Measurements from ENCODE around the gene ANKH. TPM values are rescaled to one million over a fixed set of nuclear protein-coding genes. Genes with fewer than 3 reads are reported as not detected.
A peak's percentile ranks its signal among the peaks of the same experiment; 100 is the strongest.

Gene ANKH
- total and polyA plus RNA-seq, 4 donors = 10.8 to 46.7 (median 17.2) TPM

DNA sequence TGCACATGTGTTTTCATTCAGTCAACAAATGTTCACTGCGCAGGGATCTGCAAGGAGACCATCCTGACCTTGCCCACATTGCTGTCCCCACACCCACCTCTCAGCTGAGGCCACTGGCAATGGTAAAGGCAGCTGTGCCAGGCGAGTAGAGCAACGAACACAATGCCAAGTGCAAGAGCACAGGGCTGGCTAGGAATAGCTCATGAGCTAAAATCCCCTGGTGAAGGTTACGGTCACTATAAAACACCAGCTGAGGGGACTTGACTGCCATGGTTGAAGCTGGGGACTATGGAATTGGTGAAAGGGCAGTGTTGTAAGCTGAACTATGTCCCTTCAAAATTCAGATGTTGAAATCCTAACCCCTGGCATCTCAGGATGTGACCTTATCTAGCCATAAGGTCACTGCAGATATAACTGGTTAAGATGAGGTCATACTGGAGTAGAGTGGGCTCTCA, 111.0 kb downstream of the ANKH start:
- peaks cover 0 to 14% (median 0%) of the 10 kb centered on the region in 5 donors for H3K4me1 ChIP-seq (ENCODE audit: control insufficient read depth in 5 of 5, insufficient read depth in 5 of 5, low read length in 5 of 5)
- 89 to 93% methylated on average over 4 of the region's 4 CpGs for WGBS, 2 donors
- H3K36me3 ChIP-seq (ENCODE audit: control insufficient read depth in 4 of 4, insufficient read depth in 4 of 4, low read length in 4 of 4) = peaks cover 0 to 11% (median 0%) of the 10 kb centered on the region in 4 donors
- H3K9ac ChIP-seq (ENCODE audit: insufficient read depth in 1 of 2, low read length in 2 of 2) = no peak overlapping the region
- H3K9me3 ChIP-seq (ENCODE audit: control insufficient read depth in 4 of 4, insufficient read depth in 3 of 4, low read length in 3 of 4) = no peaks in the 10 kb centered on the region
- TF ChIP-seq, protein P1, sequence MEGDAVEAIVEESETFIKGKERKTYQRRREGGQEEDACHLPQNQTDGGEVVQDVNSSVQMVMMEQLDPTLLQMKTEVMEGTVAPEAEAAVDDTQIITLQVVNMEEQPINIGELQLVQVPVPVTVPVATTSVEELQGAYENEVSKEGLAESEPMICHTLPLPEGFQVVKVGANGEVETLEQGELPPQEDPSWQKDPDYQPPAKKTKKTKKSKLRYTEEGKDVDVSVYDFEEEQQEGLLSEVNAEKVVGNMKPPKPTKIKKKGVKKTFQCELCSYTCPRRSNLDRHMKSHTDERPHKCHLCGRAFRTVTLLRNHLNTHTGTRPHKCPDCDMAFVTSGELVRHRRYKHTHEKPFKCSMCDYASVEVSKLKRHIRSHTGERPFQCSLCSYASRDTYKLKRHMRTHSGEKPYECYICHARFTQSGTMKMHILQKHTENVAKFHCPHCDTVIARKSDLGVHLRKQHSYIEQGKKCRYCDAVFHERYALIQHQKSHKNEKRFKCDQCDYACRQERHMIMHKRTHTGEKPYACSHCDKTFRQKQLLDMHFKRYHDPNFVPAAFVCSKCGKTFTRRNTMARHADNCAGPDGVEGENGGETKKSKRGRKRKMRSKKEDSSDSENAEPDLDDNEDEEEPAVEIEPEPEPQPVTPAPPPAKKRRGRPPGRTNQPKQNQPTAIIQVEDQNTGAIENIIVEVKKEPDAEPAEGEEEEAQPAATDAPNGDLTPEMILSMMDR (IDR thresholded peaks at IDR 0.05; ENCODE audit: control extremely low read depth, extremely low read depth) = no peak
- ATAC-seq (ENCODE audit: insufficient read depth, low FRiP score) = no peak
- no peaks in the 10 kb centered on the region for H3K27me3 ChIP-seq (ENCODE audit: control insufficient read depth in 3 of 3, insufficient read depth in 3 of 3, low read length in 2 of 3)
- no peak for DNase-seq
- H3K4me3 ChIP-seq = no peak overlapping the region
- H3K27ac ChIP-seq (ENCODE audit: low read depth in 1 of 2, low read length in 1 of 2) = peak overlapping the region in 1 of 2 donors; percentile 71

DNA sequence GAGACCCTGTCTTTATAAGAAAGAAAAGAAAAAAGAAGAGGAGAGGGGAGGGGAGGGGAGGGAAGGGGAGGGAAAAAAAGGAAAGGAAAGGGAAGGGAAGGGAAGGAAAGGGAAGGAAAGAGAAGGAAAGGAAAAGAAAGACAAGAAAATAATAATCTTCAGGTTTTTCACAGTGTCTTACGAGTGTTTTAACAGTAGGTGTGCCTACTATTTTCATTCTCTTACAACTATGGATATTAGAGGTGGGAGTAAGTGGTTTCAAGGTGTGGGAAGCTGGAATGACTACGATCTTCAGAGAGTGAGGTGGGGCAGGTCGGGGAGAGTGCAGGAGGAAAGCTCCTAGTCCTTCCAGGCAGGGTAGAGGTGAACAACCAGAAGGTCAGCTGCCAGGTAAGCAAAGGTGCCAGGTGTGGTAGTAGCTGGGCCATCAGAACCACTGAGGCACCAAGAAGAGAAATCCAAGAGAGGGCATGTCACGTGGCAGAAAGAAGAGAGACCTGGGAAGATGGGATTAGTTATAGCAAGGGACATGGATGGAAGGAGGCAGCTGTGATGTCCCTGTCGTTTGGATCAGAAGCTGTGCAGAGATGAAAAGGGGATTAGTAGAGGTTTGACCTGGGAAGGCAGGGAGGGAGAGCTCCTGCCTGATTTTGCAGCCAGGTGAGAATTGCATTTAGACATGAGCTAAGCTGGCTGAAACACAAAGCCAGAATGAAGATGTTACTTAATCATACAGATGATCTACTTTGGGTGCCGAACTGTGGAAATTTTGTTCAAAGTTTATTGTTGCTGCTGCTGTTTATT, 111.6 kb downstream of the ANKH start:
- H3K9me3 ChIP-seq (ENCODE audit: control insufficient read depth in 4 of 4, insufficient read depth in 3 of 4, low read length in 3 of 4) = no peaks in the 10 kb centered on the region
- peak overlapping the region in 1 of 2 donors; percentile 71 for H3K27ac ChIP-seq (ENCODE audit: low read depth in 1 of 2, low read length in 1 of 2)
- no peaks in the 10 kb centered on the region for H3K27me3 ChIP-seq (ENCODE audit: control insufficient read depth in 3 of 3, insufficient read depth in 3 of 3, low read length in 2 of 3)
- 83 to 87% methylated on average over 6 of the region's 6 CpGs for WGBS, 2 donors
- H3K4me3 ChIP-seq = no peak overlapping the region
- peaks cover 0 to 14% (median 0%) of the 10 kb centered on the region in 5 donors for H3K4me1 ChIP-seq (ENCODE audit: control insufficient read depth in 5 of 5, insufficient read depth in 5 of 5, low read length in 5 of 5)
- DNase-seq (no peak), ATAC-seq (ENCODE audit: insufficient read depth, low FRiP score) (no peak)
- peaks cover 0 to 13% (median 0%) of the 10 kb centered on the region in 4 donors for H3K36me3 ChIP-seq (ENCODE audit: control insufficient read depth in 4 of 4, insufficient read depth in 4 of 4, low read length in 4 of 4)
- no peak overlapping the region for H3K9ac ChIP-seq (ENCODE audit: insufficient read depth in 1 of 2, low read length in 2 of 2)
- TF ChIP-seq, protein P1 (IDR thresholded peaks at IDR 0.05; ENCODE audit: control extremely low read depth, extremely low read depth) = no peak

DNA sequence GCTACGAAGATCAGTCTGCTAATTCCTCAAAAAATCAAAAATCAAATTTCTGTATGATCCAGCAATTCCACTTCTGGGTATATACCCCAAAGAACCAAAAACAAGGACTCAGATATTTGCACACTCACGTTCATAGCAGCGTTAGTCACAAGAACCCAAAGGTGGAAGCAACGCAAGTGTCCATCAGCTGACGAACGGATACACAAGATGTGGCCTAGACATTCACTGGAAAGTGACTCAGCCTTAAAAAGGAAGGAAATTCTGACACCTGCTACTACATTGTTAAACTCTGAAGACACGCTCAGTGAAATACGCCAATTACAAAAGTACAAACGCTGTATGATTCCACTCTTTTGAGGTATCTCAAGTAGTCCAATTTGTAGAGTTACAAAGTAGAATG, 113.7 kb downstream of the ANKH start:
- DNase-seq (no peak), ATAC-seq (ENCODE audit: insufficient read depth, low FRiP score) (no peak)
- Histone ChIP-seq H3K9me3 (ENCODE audit: control insufficient read depth in 4 of 4, insufficient read depth in 3 of 4, low read length in 3 of 4) (no peaks in the 10 kb centered on the region), H3K4me3 (no peak overlapping the region), H3K27ac (ENCODE audit: low read depth in 1 of 2, low read length in 1 of 2) (no peak overlapping the region), H3K9ac (ENCODE audit: insufficient read depth in 1 of 2, low read length in 2 of 2) (no peak overlapping the region), H3K27me3 (ENCODE audit: control insufficient read depth in 3 of 3, insufficient read depth in 3 of 3, low read length in 2 of 3) (no peaks in the 10 kb centered on the region), H3K36me3 (ENCODE audit: control insufficient read depth in 4 of 4, insufficient read depth in 4 of 4, low read length in 4 of 4) (peaks cover 0 to 9% (median 0%) of the 10 kb centered on the region in 4 donors), H3K4me1 (ENCODE audit: control insufficient read depth in 5 of 5, insufficient read depth in 5 of 5, low read length in 5 of 5) (peaks cover 0 to 14% (median 0%) of the 10 kb centered on the region in 5 donors)
- TF ChIP-seq, protein P1 (IDR thresholded peaks at IDR 0.05; ENCODE audit: control extremely low read depth, extremely low read depth) = no peak
- 51 to 72% methylated on average over 9 of the region's 9 CpGs for WGBS, 2 donors
